PC-3 (cell line): ENCODE data around the gene PTPRN2.

Experiments
- CTCF ChIP-seq: fragments of 300-600 bp; sonication (generic); conservative IDR thresholded peaks from 2 replicates; pipeline ENCODE4 v1.5.1; 2017; ENCODE audit warnings: antibody characterized with exemption, low read depth, mild to moderate bottlenecking, low read length
- EZH2 ChIP-seq: fragments of 300-600 bp; sonication (generic); IDR thresholded peaks from one replicate; pipeline ENCODE4 v1.6.1; 2017; ENCODE audit warnings: antibody characterized with exemption, mild to moderate bottlenecking, low read length; ENCODE audit not compliant: unreplicated experiment
- EZH2phosphoT487 ChIP-seq: fragments of 300-600 bp; sonication (generic); IDR thresholded peaks from 2 replicates; pipeline ENCODE4 v1.6.1; 2018; ENCODE audit warnings: mild to moderate bottlenecking, antibody characterized with exemption, low read length, borderline replicate concordance

- no peak for TF ChIP-seq CTCF
- no peak for TF ChIP-seq EZH2
- TF ChIP-seq EZH2phosphoT487, result no peak
Observed at GRCh38 chr7:157526005-157526912, 1061.4 kb downstream of the PTPRN2 start.
